Peyer's patch (tissue), 4 donors: ENCODE measurements around the gene TMEM238.

Source experiments
- CTCF ChIP-seq, 6 experiments: fragments of 450-650 bp in 4 of 6; fragments of 200-600 bp in 2 of 6; sonication (generic) in 1 of 6; IDR thresholded peaks; one replicate each; pipeline ENCODE4 v1.5.1; 2017 to 2019; ENCODE audit warnings: antibody characterized with exemption in 6 of 6, mild to moderate bottlenecking in 3 of 6, moderate library complexity in 1 of 6
- POLR2A ChIP-seq, 2 donors: fragments of 450-650 bp; IDR thresholded peaks; one replicate each; pipeline ENCODE4 v1.5.1; 2017; ENCODE audit warnings: antibody characterized with exemption in 2 of 2, mild to moderate bottlenecking in 2 of 2, moderate library complexity in 2 of 2

GRCh38 chr19:55418185-55418584 lies 34.1 kb upstream of the TMEM238 start:
- no peak for TF ChIP-seq POLR2A (IDR thresholded peaks at IDR 0.05)
- TF ChIP-seq CTCF (IDR thresholded peaks at IDR 0.05): peak in 5 of 6 experiments; percentile 18 to 86 (median 81)
